Muscle layer of duodenum (tissue), 2 donors: ENCODE results near the gene ADGRL3.

Experiments
- H3K27ac ChIP-seq: one replicate; pipeline ENCODE4 v1.7.0; 2013; ENCODE audit warnings: mild to moderate bottlenecking, low read length
- H3K27me3 ChIP-seq: one replicate; pipeline ENCODE4 v1.7.0; 2013; ENCODE audit warnings: low read depth, mild to moderate bottlenecking, control low read depth, low read length
- H3K36me3 ChIP-seq, 2 donors: one replicate each; pipeline ENCODE4 v1.7.0; 2013; ENCODE audit warnings: low read length in 2 of 2, control low read depth in 1 of 2, mild to moderate bottlenecking in 1 of 2; ENCODE audit not compliant: insufficient read depth in 2 of 2, control insufficient read depth in 1 of 2
- H3K4me1 ChIP-seq, 2 donors: one replicate each; pipeline ENCODE4 v1.7.0; 2013; ENCODE audit warnings: low read length in 2 of 2, mild to moderate bottlenecking in 2 of 2, control low read depth in 1 of 2, moderate library complexity in 1 of 2; ENCODE audit not compliant: insufficient read depth in 2 of 2, control insufficient read depth in 1 of 2
- H3K4me3 ChIP-seq, 2 donors: one replicate each; pipeline ENCODE4 v1.7.0; 2013; ENCODE audit warnings: low read length in 2 of 2, low read depth in 1 of 2, mild to moderate bottlenecking in 1 of 2
- H3K9me3 ChIP-seq, 2 donors: one replicate each; pipeline ENCODE4 v1.7.0; 2013; ENCODE audit warnings: low read length in 2 of 2, control low read depth in 1 of 2, mild to moderate bottlenecking in 1 of 2; ENCODE audit not compliant: control insufficient read depth in 1 of 2
- donor health status: healthy.

ADGRL3 gene

GRCh38 chr4:61663310-61663709, 463.2 kb downstream of the ADGRL3 start:
- Histone ChIP-seq H3K4me3 (no peak overlapping the region), H3K36me3 (no peaks in the 10 kb centered on the region), H3K4me1 (no peaks in the 10 kb centered on the region), H3K9me3 (no peaks in the 10 kb centered on the region), H3K27ac (no peak overlapping the region), H3K27me3 (no peaks in the 10 kb centered on the region)

GRCh38 chr4:61665649-61666048, 465.5 kb downstream of the ADGRL3 start:
- Histone ChIP-seq H3K27ac (no peak overlapping the region), H3K4me1 (no peaks in the 10 kb centered on the region), H3K9me3 (peaks cover 0 to 4% of the 10 kb centered on the region in 2 donors), H3K4me3 (no peak overlapping the region), H3K36me3 (no peaks in the 10 kb centered on the region), H3K27me3 (no peaks in the 10 kb centered on the region)

- no peaks in the 10 kb centered on the region for H3K27me3 ChIP-seq
- no peak overlapping the region for H3K4me3 ChIP-seq
- no peaks in the 10 kb centered on the region for H3K4me1 ChIP-seq
- H3K9me3 ChIP-seq: peaks cover 0 to 5% of the 10 kb centered on the region in 2 donors
- H3K36me3 ChIP-seq: no peaks in the 10 kb centered on the region
- no peak overlapping the region for H3K27ac ChIP-seq
These were observed 466.1 kb downstream of the ADGRL3 start for GRCh38 chr4:61666244-61666643.

GRCh38 chr4:61671599-61671998, 471.5 kb downstream of the ADGRL3 start:
- Histone ChIP-seq H3K9me3 (peaks cover 0 to 5% of the 10 kb centered on the region in 2 donors), H3K4me1 (no peaks in the 10 kb centered on the region), H3K4me3 (no peak overlapping the region), H3K27me3 (no peaks in the 10 kb centered on the region), H3K27ac (no peak overlapping the region), H3K36me3 (no peaks in the 10 kb centered on the region)

GRCh38 chr4:61675464-61675863, 475.3 kb downstream of the ADGRL3 start:
- no peaks in the 10 kb centered on the region for H3K36me3 ChIP-seq
- no peak overlapping the region for H3K27ac ChIP-seq
- no peaks in the 10 kb centered on the region for H3K27me3 ChIP-seq
- H3K4me3 ChIP-seq: no peak overlapping the region
- H3K9me3 ChIP-seq: peaks cover 0 to 3% of the 10 kb centered on the region in 2 donors
- H3K4me1 ChIP-seq: no peaks in the 10 kb centered on the region

GRCh38 chr4:61678297-61678696, 478.2 kb downstream of the ADGRL3 start:
- Histone ChIP-seq H3K27ac (no peak overlapping the region), H3K9me3 (no peaks in the 10 kb centered on the region), H3K4me1 (no peaks in the 10 kb centered on the region), H3K27me3 (no peaks in the 10 kb centered on the region), H3K36me3 (no peaks in the 10 kb centered on the region), H3K4me3 (no peak overlapping the region)

GRCh38 chr4:61693520-61693919, 493.4 kb downstream of the ADGRL3 start:
- no peaks in the 10 kb centered on the region for H3K27me3 ChIP-seq
- no peaks in the 10 kb centered on the region for H3K36me3 ChIP-seq
- no peak overlapping the region for H3K4me3 ChIP-seq
- H3K9me3 ChIP-seq: no peaks in the 10 kb centered on the region
- H3K27ac ChIP-seq: no peak overlapping the region
- H3K4me1 ChIP-seq: no peaks in the 10 kb centered on the region

GRCh38 chr4:61714387-61714911, 514.3 kb downstream of the ADGRL3 start:
- Histone ChIP-seq H3K27me3 (no peaks in the 10 kb centered on the region), H3K27ac (no peak overlapping the region), H3K9me3 (no peaks in the 10 kb centered on the region), H3K4me1 (no peaks in the 10 kb centered on the region), H3K4me3 (no peak overlapping the region), H3K36me3 (no peaks in the 10 kb centered on the region)

- no peaks in the 10 kb centered on the region for H3K9me3 ChIP-seq
- H3K4me3 ChIP-seq: no peak overlapping the region
- no peaks in the 10 kb centered on the region for H3K27me3 ChIP-seq
- H3K27ac ChIP-seq: no peak overlapping the region
- H3K4me1 ChIP-seq: no peaks in the 10 kb centered on the region
- H3K36me3 ChIP-seq: no peaks in the 10 kb centered on the region
These were observed 516.3 kb downstream of the ADGRL3 start for GRCh38 chr4:61716426-61716825.

- no peaks in the 10 kb centered on the region for H3K9me3 ChIP-seq
- H3K36me3 ChIP-seq: no peaks in the 10 kb centered on the region
- H3K27me3 ChIP-seq: no peaks in the 10 kb centered on the region
- no peaks in the 10 kb centered on the region for H3K4me1 ChIP-seq
- H3K27ac ChIP-seq: no peak overlapping the region
- H3K4me3 ChIP-seq: no peak overlapping the region
These were observed 523.4 kb downstream of the ADGRL3 start for GRCh38 chr4:61723492-61723891.

- no peak overlapping the region for H3K27ac ChIP-seq
- H3K27me3 ChIP-seq: no peaks in the 10 kb centered on the region
- H3K4me1 ChIP-seq: no peaks in the 10 kb centered on the region
These were observed 527.2 kb downstream of the ADGRL3 start for GRCh38 chr4:61727286-61727685.

GRCh38 chr4:61734409-61734808, 534.3 kb downstream of the ADGRL3 start:
- no peaks in the 10 kb centered on the region for H3K4me1 ChIP-seq
- H3K27ac ChIP-seq: no peak overlapping the region
- no peaks in the 10 kb centered on the region for H3K9me3 ChIP-seq
- no peaks in the 10 kb centered on the region for H3K36me3 ChIP-seq
- H3K4me3 ChIP-seq: no peak overlapping the region
- no peaks in the 10 kb centered on the region for H3K27me3 ChIP-seq

More at GRCh38 chr4:61727286-61727685, 527.2 kb downstream of the ADGRL3 start:
- no peaks in the 10 kb centered on the region for H3K9me3 ChIP-seq
- H3K4me3 ChIP-seq: no peak overlapping the region
- no peaks in the 10 kb centered on the region for H3K36me3 ChIP-seq
